Activated CD8-positive, alpha-beta memory T cell treated with anti-CD3 and anti-CD28 coated beads for 48 hours (primary cell): ENCODE data around the gene TNFRSF1B.
A peak's percentile ranks its signal among the peaks of the same experiment; 100 is the strongest.

ENCODE experiments used
- DNase-seq, 3 experiments: peaks; one replicate each; pipeline ENCODE4 v3.0.0-alpha.2; 2020; ENCODE audit warnings: low read depth in 2 of 3, low spot score in 2 of 3

TNFRSF1B gene

DNA sequence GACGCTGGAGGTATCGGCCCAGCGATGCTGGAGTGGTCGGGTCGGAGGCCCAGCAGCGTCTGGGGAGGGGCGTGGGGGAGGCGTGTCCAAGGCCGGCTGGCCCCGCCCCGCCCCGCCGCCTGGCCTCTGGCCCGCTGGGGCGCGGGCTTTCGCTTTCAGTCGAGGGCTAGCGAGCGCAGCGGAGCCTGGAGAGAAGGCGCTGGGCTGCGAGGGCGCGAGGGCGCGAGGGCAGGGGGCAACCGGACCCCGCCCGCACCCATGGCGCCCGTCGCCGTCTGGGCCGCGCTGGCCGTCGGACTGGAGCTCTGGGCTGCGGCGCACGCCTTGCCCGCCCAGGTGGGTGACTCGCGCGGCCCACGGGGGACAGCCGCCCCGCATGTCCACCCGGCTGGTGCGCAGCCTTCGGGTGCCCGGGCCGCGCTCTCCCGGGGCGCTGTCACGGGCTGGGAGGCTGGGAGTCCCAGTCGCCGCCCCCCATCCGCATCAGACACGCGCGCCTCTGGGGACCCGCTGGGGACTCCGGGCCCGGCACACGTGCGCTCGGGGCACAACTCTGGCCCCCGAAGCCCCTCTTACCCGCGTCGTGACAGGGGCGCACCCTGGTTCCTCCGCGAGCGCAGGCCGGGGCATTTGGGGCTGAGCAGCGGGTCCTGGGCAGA, at the start of gene TNFRSF1B:
Gene TNFRSF1B (plus strand): TSS at position 158 of the 659 bp plus-strand sequence. CDS start 101 bp downstream, at position 259.
- DNase-seq: peak in 2 of 3 experiments; percentile 45 to 66

DNA sequence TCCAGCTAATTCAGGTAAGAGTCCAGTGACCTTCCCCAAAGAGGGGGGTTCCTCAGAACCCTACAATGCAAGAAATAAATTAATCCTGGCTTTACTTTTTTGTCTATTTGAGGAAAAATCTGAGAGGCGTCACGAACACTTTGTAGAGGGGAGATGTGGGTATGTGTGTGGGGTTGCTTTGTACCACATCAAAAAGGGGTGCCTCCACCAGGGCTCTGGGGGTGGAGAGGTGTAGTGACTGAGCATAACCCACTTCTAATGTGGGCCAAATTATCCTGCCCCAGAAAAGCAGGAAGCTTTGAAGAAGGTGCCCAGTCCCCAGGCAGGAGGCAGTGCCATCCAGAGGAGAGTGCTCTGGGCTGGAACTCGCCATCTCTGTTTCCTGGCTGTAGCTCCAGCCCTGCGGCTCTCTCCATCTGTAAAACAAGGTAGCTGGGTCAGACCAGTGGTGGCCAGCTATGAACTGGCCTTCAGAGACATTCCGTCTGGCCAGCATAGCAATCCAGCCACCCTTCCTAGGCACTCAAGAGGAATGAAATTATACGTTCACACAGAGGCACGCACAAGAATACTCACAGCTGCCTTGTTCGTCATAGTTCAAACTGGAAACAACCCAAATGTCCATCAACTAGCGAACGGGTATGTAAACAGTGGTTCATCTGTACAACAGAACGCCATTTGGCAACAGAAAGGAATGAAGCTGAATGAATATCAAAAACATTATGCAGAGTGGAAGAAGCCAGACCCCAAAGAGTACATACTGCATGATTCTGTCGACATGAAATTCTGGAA, 45.4 kb upstream of the TNFRSF1B start:
- DNase-seq: no peak

DNA sequence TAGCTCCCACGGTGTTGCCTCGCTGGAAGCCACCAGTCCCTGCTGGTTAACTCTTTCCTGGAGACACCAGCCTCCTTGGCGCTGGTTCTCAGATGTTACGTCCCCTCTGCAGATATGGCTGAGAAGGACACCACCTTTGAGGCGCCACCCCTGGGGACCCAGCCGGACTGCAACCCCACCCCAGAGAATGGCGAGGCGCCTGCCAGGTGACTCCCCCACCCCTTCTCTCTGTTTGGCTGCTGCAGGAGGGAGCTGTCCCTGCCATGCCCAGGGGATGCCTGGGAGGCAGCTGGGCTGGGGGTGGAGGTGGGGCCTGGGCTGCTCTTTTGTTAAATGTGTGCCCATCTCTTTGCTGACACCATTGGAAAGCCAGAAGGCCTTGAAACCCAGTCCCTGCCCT, 43.6 kb upstream of the TNFRSF1B start:
- DNase-seq: no peak

DNA sequence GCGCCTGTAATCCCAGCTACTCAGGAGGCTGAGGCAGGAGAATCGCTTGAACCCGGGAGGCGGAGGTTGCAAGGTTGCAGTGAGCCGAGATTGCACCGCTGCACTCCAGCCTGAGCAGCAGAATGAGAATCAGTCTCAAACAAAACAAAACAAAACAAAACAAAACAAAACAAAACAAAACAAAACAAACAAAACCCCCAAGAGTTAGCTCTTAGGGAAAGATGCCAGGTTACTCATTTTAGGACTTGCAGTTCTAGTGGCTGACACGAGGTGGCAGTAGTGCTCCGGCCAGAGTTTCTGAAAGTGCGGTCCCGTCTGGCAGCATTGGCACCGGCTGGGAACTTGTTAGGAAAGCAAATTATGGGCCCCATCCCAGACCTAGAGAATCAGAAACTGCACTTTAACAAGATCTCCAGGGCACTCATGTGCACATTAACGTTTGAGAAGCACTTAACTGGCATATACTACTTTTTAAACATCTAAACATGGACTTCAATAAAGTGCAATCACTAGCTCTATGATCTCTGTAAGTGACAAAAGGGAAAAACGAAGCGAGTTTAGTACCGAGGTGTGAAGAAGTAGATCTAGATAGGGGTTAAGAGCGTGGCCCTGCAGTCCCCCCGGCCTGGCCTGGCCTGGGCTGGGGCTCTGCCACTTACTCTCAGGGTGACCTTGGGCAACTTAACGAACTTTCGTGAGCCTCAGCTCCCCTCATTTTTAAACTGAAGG, 41.9 kb upstream of the TNFRSF1B start:
- DNase-seq: peak; percentile 42 to 82 (median 82)

DNA sequence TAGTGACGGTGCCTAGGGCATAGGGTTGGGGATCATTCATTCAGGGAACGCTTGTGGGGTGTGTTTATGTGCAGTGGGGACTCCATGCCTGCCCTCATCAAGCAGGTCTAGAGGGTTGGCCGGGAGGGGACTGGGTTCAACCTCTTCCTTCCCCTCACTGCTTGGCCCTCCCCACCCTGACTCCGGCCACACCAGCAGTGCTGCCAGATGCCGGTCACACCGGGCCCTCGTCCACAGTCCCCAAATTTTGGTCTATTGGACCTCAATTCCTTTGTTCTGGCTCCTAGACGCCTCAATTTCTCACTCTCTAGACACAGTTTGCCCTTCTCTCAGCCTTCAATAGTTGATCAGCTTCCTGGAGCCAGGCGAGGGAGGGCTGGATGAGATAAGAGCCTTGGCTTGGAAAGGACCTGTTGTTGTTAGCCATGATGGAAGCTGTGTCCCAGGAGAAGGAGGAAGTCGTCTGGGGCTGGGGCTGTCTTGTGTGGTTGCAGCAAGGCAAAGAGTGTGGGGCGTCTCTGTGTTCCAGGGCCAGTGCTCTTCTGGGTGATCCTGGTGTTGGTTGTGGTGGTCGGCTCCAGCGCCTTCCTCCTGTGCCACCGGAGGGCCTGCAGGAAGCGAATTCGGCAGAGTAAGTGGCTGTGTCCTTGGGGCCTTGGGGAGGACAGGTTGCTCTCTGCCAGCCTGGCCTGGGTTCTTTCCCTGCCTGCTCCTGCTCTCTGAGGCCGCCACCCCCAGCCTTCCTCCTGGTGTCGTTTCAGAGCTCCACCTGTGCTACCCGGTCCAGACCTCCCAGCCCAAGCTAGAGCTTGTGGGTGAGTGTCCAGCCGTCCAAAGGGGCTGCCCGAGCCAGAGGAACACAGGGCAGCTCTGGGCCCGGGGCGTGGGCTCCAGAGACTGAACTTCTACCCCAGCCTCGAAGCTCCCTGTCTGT, 41.1 kb upstream of the TNFRSF1B start:
- no peak for DNase-seq

DNA sequence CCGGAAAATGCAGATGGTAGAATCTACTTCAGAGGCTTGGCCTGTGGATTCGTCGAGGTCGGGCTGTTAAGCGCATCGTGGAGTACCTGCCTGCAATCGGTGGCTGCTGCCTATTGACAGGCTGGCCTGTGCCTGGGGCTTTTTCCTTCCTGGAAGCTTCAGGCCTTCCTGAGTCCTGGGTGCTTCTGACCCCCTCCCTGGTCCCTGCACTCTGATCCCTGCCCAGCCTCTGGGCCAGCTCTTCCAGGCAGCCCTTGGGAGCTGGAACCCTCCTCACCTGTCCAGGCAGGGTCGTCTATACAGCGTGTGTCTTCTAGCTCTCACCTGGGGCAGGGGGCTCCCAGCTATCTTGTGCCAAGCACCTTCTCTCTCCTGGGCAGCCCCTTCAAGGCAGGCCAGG, 40.0 kb upstream of the TNFRSF1B start:
- DNase-seq: no peak

DNA sequence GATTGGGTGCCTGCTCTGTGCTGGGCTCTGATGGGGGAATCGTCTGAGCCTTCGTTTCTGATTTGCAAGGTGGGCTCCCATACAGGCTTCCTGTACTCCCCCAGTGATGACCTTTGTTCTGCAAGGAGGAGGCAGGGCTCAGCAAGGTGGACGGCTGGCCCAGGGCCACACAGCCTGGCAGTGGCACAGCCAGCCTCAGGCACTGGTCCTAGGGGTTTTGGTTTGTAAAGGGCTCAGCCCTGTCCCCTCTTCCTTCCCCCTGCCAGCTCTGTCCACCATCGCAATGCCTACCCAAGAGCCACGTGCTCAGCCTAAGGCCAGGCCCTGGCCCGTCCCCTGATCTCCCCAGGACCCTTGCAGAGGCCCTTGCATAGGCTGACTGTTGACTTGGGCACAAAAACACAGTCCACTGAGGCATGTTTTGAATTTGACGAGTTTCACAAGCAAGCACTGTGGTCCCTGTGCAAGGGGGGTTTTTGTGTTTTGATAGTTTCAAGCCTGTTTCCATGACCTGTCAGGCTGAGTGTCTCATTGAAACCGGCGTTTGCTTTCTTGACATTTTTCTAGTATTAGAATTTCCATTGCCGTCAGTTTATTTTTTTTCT, 39.5 kb upstream of the TNFRSF1B start:
- no peak for DNase-seq

DNA sequence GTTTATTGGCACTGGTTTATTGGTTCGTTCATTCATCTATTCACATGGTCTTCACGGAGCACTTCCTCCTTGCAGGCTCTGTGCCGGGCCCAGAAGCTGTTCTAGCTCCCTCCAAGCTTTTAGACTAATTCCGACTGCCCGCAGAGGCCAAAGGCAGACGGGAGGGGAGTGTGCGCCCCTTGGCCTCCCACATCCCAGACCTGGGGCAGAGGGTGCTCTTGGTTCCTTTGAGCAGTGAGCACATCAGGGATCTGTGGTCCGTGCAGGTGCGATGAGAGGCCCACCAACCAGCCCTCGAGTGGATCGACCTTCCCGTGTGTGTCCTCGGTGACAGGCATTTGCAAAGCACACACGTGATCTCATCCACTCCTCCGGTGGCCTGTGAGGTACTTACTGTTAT, 38.7 kb upstream of the TNFRSF1B start:
- DNase-seq: no peak

DNA sequence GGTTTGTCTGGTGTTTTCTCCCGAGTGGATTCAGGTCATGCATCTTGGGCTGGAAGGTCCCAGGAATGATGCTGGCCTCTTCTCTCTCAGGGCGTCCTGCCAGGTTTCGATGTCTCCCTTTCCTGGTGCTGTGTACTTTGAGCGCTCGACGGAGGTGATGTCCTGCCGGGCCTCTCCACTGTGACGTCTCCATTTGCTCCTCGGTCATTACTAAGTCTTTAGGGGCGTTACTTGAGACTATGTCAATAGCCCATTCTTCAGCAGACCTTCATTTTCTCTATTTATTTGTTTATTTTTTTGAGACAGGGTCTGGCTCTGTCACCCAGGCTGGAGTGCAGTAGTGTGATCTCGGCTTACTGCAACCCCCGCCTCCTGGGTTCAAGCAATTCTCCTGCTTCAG, 37.2 kb upstream of the TNFRSF1B start:
- no peak for DNase-seq

DNA sequence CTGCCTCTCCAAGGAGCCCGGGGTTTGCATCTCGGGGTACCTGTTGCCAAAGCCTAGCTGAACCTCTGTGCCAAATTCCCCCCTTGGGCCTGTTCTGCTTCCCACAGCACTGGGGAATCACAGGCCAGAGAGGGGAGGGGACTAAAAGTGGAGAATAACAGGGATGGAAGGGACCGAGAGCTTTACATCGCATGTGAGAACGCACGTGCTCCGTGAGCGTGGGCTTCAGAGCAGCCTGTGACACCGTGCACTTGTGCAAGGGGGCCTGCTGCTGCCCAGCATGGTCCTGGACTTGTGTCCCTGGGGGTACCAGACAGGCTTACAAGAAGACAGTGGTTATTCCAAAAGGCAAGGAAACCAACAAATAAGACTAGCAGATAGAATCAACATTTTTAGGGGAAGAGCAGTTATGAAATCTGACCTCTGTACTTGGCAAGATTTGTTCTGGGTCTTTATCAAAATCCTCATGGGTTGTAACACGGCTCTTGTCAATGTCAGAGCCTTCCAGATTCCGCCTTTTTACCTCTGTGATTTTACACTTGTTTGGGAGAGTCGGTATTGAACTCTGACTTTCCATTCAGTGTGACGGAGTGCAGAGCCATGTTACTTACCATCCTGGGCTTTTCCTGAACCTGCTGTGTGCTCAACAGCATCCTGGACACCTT, 36.2 kb upstream of the TNFRSF1B start:
- DNase-seq: no peak

DNA sequence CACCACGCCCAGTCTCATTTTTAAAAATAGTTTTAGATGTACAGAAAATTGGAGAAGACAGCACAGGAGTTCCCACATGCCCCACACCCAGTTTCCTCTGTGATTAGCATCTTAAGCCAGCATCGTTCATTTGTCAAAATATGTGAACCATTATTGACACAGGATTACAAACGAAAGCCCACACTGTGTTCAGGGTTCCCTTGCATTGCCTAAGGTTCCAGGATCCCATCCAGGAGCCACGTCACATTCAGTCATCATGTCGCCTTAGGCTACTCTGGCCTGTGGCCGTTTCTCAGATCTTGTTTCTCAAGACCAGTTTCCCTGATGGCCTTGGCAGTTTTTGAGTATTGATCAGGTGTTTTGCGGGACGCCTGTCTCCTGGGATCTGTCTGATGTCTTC, 34.7 kb upstream of the TNFRSF1B start:
- DNase-seq: no peak

DNA sequence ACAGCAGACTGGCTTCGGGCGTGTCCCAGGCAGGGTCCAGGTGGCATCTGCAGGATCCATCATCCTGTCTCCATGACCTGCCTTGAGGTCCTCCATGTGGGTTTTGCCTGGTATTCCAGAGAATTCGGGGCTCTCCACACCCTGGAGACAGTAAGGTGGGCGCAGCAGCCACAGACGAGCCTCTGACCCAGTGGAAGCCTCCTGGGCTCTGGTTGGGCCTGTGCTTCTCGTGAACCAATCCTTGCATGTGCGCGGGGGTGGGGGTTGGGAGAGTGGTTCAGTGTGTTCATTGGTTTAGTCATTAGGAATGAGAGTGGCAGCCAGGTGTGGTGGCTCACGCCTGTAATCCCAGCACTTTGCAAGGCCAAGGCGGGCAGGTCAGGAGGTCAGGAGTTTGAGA, 32.1 kb upstream of the TNFRSF1B start:
- no peak for DNase-seq

DNA sequence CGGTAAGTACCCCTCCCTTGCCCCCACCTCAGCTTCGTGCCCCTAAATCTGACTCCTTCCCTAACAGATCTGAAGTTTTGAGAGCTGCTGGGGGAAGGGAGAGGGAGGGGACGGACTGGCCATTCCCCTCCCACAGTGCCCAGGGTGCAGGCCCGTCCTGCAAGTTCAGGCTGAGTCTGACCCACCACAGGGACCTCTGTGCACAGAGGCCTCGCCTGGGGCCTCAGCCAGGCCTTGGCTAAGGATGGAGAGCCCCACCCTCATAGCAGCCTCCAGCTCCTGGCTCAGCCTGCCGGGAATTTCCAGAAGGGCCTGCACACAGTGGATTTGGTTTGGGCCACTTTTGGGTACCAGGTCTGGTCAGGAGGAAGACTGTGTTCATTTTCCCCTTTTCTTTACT, 31.2 kb upstream of the TNFRSF1B start:
- no peak for DNase-seq

DNA sequence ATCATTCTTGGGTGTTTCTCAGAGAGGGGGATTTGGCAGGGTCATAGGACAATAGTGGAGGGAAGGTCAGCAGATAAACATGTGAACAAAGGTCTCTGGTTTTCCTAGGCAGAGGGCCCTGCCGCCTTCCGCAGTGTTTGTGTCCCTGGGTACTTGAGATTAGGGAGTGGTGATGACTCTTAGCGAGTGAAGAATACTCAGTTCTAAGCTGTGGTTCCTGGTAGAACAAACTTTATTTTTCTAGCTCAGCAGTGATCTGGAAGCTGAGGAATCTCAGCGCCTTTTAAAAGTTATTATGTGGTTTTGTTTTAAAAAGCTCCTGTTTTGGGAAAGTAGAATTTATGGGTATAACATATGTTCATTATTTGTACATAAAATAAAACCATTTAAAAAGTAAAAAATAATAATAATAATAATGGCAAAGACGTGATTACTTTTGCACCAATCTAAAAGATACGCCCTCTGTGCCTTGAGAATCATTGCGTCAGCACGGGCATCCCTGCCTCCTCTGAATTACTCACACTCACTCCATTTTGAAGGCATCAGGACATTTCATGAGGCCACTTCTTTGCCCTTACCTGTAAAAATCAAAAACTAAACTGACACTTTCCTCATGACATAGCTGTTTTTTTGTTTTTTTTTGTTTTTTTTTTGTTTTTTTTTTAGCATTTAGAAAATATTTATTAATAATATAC, 29.7 kb upstream of the TNFRSF1B start:
- no peak for DNase-seq

DNA sequence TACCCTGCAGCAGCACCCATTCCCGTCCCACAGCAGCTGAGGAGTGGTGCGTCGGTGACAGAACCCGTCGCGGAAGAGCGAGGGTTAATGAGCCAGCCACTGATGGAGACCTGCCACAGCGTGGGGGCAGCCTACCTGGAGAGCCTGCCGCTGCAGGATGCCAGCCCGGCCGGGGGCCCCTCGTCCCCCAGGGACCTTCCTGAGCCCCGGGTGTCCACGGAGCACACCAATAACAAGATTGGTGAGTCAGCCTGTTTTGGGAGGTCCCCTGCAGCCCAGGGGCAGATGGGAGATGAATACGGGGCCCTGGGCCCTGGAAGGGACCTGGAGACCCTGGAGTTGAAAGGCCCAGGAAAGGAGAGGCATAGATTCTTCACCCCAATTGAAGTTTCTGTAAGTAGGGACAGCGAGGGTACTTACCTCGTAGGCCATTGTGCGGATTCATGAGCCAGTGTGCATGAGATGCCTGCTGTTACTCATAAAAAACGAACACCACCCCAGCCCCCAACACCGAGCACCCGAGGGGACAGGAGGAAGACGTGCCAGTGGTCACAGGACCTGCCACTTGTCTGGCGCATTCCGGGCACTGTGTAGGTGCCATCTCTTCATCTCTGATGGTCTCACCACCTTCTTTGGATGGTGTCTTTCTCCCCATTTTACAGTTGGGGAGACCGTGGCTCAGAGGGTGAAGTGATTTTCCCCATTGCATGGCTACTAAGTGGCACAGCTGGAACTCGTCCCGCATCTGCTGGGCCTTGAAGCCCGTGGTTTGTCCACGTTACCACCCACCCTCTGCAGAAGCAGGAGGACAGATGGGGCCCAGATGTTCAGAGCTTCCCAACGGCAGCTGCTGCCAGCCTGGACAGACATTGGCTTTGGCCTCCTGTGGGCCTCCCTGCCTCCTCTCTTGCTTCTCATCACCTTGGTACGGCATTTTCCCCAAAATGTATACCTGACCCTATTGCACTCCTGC, 28.3 kb upstream of the TNFRSF1B start:
- DNase-seq: no peak

DNA sequence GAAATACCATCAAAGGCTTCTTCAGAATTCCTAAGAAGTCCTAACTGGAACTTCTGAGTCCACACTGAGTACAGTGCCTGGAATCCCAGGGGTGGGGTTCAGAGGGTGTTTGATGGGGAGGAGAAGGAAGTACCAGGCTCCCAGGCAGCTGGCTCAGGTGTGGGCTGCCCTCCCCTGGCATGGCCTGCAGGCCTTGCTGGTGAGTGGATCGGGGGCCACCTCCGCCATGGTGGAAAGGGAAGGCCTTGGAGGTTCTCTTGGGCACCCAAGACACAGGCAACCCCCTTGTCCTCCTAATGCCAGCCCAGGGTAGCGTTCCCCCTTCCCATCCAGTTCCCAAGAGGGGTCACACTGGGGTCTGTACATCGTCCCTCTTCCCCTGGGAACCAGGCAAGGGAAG, 26.8 kb upstream of the TNFRSF1B start:
- no peak for DNase-seq

DNA sequence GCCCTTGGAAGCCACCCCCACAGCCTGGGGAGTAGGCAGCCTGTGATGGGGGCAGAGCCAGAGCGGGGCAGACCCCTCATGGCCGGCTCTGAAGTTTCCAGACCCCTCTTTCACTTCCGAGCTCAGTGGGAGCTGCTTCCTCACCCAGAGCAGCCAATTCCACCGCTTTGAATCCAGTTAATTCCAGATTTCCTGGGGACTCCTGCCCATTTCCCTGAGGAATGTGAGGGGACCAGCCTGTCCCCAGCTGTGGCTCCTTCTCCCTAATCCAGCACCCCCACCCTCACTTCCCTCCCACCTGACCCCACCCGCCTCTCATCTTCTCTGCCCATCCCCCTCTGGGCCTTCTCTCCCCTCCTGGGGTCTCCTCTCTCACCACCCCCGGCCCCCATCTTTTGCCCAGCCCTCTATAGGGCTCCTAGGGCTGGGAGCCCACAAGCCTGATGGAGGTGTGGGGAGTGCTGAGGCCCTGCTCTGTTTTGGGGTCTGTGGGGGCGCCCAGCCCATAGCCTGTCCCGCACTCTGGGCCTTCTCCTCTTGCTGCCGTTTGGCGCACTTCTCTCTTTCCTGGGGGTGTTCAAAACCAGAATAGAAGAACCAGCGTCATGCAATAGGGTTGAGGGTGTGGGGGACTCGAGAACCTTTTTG, 26.2 kb upstream of the TNFRSF1B start:
- no peak for DNase-seq
